Retinal pigment epithelial cell (primary cell): ENCODE measurements around the gene IRF3.

Experiments used
- DNase-seq: peaks from one replicate; pipeline ENCODE4 v3.0.0-alpha.2; 2010; ENCODE audit warnings: low read depth
- H3K4me3 ChIP-seq: 2 replicates; pipeline ENCODE4 v1.5.1; 2011; ENCODE audit warnings: mild to moderate bottlenecking, low read length, control low read depth, moderate library complexity
- CTCF ChIP-seq: conservative IDR thresholded peaks from 2 replicates; pipeline ENCODE4 v1.5.1; 2011; ENCODE audit warnings: low read depth, low read length, control low read depth, inconsistent platforms

The IRF3 gene

DNA sequence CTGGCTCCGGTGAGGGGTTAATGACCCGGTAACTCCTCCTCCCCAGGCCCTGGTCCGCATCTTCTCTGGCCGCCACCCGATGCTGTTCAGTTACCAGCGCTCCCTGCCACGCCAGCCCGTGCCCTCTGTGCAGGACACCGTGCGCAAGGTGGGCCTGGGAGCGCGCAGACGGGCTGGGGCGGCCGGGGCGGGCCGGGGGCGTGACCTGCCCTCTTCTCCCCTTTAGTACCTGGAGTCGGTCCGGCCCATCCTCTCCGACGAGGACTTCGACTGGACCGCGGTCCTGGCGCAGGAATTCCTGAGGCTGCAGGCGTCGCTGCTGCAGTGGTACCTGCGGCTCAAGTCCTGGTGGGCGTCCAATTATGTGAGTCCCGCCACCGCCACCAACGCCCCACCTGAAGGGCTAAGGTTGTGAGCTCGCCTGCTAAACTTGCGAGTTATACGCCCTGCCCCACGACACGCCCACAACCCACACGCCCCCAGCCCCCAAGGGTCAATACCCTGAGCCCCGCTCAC lies 35.7 kb upstream of the IRF3 start:
- no peak for TF ChIP-seq CTCF
- no peak for DNase-seq
- H3K4me3 ChIP-seq = no peak overlapping the region

- TF ChIP-seq CTCF = no peak
- H3K4me3 ChIP-seq = no peak overlapping the region
- DNase-seq = no peak
Observed at GRCh38 chr19:49700563-49700962, 34.9 kb upstream of the IRF3 start.

- no peak for TF ChIP-seq CTCF
- no peak for DNase-seq
- H3K4me3 ChIP-seq = no peak overlapping the region
Observed at GRCh38 chr19:49699364-49699763, 33.7 kb upstream of the IRF3 start.

DNA sequence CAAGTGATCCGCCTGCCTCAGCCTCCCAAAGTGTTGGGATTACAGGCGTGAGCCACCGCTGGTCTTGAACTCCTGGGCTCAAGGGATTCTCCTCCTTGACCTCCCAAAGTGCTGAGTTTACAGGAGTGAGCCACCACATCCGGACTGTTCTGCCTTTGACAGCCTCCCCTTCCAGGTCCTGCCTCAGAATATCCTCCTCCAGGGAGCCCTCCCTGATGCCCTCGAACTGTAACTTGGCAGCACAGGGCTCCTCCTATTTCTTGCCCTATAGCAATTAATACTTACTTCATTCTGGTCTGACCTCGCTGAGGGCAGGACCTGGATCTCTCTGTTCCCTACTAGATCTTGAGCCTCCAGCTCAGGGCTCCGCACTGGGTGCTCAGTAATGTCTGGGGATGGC lies 31.2 kb upstream of the IRF3 start:
- no peak for DNase-seq
- TF ChIP-seq CTCF = no peak
- H3K4me3 ChIP-seq = no peak overlapping the region

DNA sequence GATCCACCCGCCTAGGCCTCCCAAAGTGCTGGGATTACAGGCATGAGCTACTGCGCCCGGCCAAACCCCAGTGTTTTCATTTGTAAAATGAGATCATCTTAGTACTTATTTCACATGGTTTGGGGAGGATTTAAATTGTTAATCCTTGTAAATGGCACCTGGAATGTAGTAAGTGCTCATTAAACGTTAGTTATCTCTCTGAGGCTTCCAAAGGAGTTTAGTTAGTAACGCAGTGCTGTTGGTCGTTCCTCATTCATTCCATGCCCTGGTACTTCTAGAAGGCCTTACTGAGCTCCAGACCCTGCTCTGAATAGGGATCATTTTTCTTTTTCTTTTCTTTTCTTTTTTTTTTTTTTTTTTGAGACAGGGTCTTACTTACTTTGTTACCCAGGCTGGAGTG lies 30.5 kb upstream of the IRF3 start:
- no peak for DNase-seq
- TF ChIP-seq CTCF = no peak
- H3K4me3 ChIP-seq = no peak overlapping the region

GRCh38 chr19:49692147-49692506 lies 26.5 kb upstream of the IRF3 start:
- no peak for DNase-seq
- no peak for TF ChIP-seq CTCF
- H3K4me3 ChIP-seq = peak overlapping the region; percentile 68

DNA sequence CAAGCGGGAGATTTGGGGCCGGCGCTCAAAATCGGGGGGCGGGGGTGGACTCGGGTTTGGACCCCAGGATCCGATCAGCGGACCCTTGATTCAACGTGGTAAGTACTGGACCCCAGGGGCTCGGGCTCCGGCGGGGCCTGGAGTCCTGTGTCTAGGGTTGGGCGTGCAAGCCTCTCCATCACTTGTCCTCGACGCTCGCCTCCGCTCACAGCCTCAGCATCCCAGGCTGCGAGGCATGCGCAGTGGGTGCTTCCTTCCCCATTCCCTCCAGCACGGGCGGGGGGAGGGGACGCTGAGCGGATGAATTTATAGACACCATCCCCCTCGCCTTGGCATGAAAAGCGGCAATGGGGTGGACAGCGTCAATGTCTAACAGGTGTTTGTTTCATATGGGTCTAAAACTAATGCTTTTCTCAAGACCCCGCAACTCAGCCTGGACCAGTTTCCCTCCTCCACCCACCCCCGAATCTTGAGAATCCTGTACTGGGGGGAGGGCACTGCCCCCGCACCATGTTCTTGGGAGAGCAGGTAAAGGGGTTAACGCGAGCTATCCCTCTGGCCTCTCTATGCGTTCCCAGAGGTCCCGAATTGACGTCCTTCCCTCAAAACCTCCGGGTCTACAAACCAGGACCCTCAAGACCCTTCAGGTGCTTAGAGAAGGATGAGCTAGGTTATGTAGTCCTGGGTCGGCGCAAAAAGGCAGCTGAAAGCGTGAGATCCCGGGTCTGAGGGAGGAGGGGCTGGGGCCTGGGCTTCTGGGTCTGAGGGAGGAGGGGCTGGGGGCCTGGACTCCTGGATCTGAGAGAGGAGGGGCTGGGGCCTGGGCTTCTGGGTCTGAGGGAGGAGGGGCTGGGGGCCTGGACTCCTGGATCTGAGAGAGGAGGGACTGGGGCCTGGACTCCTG lies 25.8 kb upstream of the IRF3 start:
- H3K4me3 ChIP-seq = peak overlapping the region; percentile 68
- TF ChIP-seq CTCF = no peak
- DNase-seq = no peak
